HFF-Myc (cell line): ENCODE data around the gene PTPRE.

Source experiments
- DNase-seq: peaks from one replicate; pipeline ENCODE4 v3.0.0-alpha.2; 2011; ENCODE audit warnings: low read depth; ENCODE audit errors: extremely low read depth
- H3K4me3 ChIP-seq: replicated peaks from 2 replicates; pipeline ENCODE4 v1.5.1; 2011; ENCODE audit warnings: low read depth, mild to moderate bottlenecking, control low read depth, low read length
- CTCF ChIP-seq: IDR thresholded peaks from 2 replicates; pipeline ENCODE4 v1.5.1; 2012; ENCODE audit warnings: mild to moderate bottlenecking, low read depth, low read length, control low read depth; ENCODE audit errors: missing control alignments

PTPRE gene

GRCh38 chr10:127949831-127950230 lies 42.9 kb downstream of the PTPRE start:
- TF ChIP-seq CTCF = no peak
- H3K4me3 ChIP-seq = no peak overlapping the region
- no peak for DNase-seq

GRCh38 chr10:127951861-127952574 lies 45.1 kb downstream of the PTPRE start:
- DNase-seq = no peak
- no peak overlapping the region for H3K4me3 ChIP-seq
- TF ChIP-seq CTCF = no peak

- no peak overlapping the region for H3K4me3 ChIP-seq
- TF ChIP-seq CTCF = no peak
- no peak for DNase-seq
Observed at GRCh38 chr10:127952575-127952869, 45.6 kb downstream of the PTPRE start.

- TF ChIP-seq CTCF = no peak
- no peak overlapping the region for H3K4me3 ChIP-seq
- DNase-seq = no peak
Observed at GRCh38 chr10:127952918-127953317, 46.0 kb downstream of the PTPRE start.

GRCh38 chr10:127953876-127954275 lies 47.0 kb downstream of the PTPRE start:
- no peak for DNase-seq
- no peak overlapping the region for H3K4me3 ChIP-seq
- no peak for TF ChIP-seq CTCF

GRCh38 chr10:127959428-127959827 lies 52.5 kb downstream of the PTPRE start:
- TF ChIP-seq CTCF = no peak
- no peak overlapping the region for H3K4me3 ChIP-seq
- DNase-seq = no peak

- DNase-seq = no peak
- TF ChIP-seq CTCF = no peak
- H3K4me3 ChIP-seq = no peak overlapping the region
Observed at GRCh38 chr10:127961071-127961470, 54.2 kb downstream of the PTPRE start.
